Gastrocnemius medialis (tissue), 4 donors: Measurements from ENCODE around the gene RPL10A.

Source experiments
- CTCF ChIP-seq, 5 experiments: fragments of 450-650 bp in 3 of 5; fragments of 200-600 bp in 2 of 5; sonication (generic) in 2 of 5; IDR thresholded peaks in 4 of 5; conservative IDR thresholded peaks in 1 of 5; 1 replicate in 4 of 5; 2 replicates in 1 of 5; pipeline ENCODE4 v1.5.1; 2016 to 2019; ENCODE audit warnings: antibody characterized with exemption in 5 of 5, mild to moderate bottlenecking in 3 of 5, moderate library complexity in 3 of 5
- POLR2A ChIP-seq, 2 donors: fragments of 450-650 bp; IDR thresholded peaks; one replicate each; pipeline ENCODE4 v1.6.1; 2017; ENCODE audit warnings: antibody characterized with exemption in 2 of 2, mild to moderate bottlenecking in 2 of 2, moderate library complexity in 2 of 2

GRCh38 chr6:35457907-35458306 is 10.3 kb upstream of the RPL10A start:
- TF ChIP-seq CTCF (IDR thresholded peaks at IDR 0.05 in 4 of 5, conservative IDR thresholded peaks at IDR 0.05 in 1 of 5): no peak
- TF ChIP-seq POLR2A (IDR thresholded peaks at IDR 0.05): no peak
